Measurements from ENCODE around the gene ZNF664. TPM values are rescaled to one million over a fixed set of nuclear protein-coding genes. Genes with fewer than 3 reads are reported as not detected.

ZNF664 gene
- total RNA-seq (78.9 and 115 TPM in 2 replicates), polyA plus RNA-seq (40.5 and 43.4 TPM in 2 replicates)

GRCh38 chr12:123972457-123973401, at the start of gene ZNF664, which contains the start of gene CCDC92:
Gene ZNF664 (plus strand): TSS chr12:123973215. CDS start chr12:124012145, 38,930 bp downstream.
Gene CCDC92 (minus strand): TSS chr12:123972831. CDS start chr12:123944305, 28,526 bp downstream.
- Histone ChIP-seq H3K4me1 (ENCODE audit: low read depth) (peaks cover 12% of the 10 kb centered on the region), H3K27me3 (peaks cover 28% of the 10 kb centered on the region), H3K9me3 (ENCODE audit: low read depth) (no peaks in the 10 kb centered on the region), H3K36me3 (peaks cover 3% of the 10 kb centered on the region), H3K4me3 (peak within 1 kb of the TSS; percentile 99), H3K27ac (peak within 1 kb of the TSS; percentile 86)
- peak; percentile 4 for TF ChIP-seq CTCF (IDR thresholded peaks at IDR 0.05; ENCODE audit: low read depth, low read length)
- peak; percentile 95 to 97 for DNase-seq (ENCODE audit: low read depth in 1 of 2, low spot score in 1 of 2)

- H3K9me3 ChIP-seq (ENCODE audit: low read depth) = no peaks in the 10 kb centered on the region
- H3K27me3 ChIP-seq = no peaks in the 10 kb centered on the region
- no peak overlapping the region for H3K4me3 ChIP-seq
- DNase-seq (ENCODE audit: low read depth in 1 of 2, low spot score in 1 of 2) = no peak
- H3K4me1 ChIP-seq (ENCODE audit: low read depth) = peaks cover 6% of the 10 kb centered on the region
- TF ChIP-seq CTCF (IDR thresholded peaks at IDR 0.05; ENCODE audit: low read depth, low read length) = no peak
- H3K36me3 ChIP-seq = no peaks in the 10 kb centered on the region
- H3K27ac ChIP-seq = no peak overlapping the region
These were observed 49.1 kb upstream of the ZNF664 start for GRCh38 chr12:123923927-123924326.

- H3K4me3 ChIP-seq = no peak overlapping the region
- no peak overlapping the region for H3K27ac ChIP-seq
- H3K27me3 ChIP-seq = no peaks in the 10 kb centered on the region
- no peak for DNase-seq (ENCODE audit: low read depth in 1 of 2, low spot score in 1 of 2)
- peaks cover 9% of the 10 kb centered on the region for H3K4me1 ChIP-seq (ENCODE audit: low read depth)
- no peak for TF ChIP-seq CTCF (IDR thresholded peaks at IDR 0.05; ENCODE audit: low read depth, low read length)
- no peaks in the 10 kb centered on the region for H3K36me3 ChIP-seq
- no peaks in the 10 kb centered on the region for H3K9me3 ChIP-seq (ENCODE audit: low read depth)
These were observed 48.5 kb upstream of the ZNF664 start for GRCh38 chr12:123924539-123924938.

- H3K9me3 ChIP-seq (ENCODE audit: low read depth) = no peaks in the 10 kb centered on the region
- H3K36me3 ChIP-seq = no peaks in the 10 kb centered on the region
- peaks cover 9% of the 10 kb centered on the region for H3K4me1 ChIP-seq (ENCODE audit: low read depth)
- TF ChIP-seq CTCF (IDR thresholded peaks at IDR 0.05; ENCODE audit: low read depth, low read length) = no peak
- H3K27ac ChIP-seq = no peak overlapping the region
- no peak for DNase-seq (ENCODE audit: low read depth in 1 of 2, low spot score in 1 of 2)
- no peak overlapping the region for H3K4me3 ChIP-seq
- no peaks in the 10 kb centered on the region for H3K27me3 ChIP-seq
These were observed 44.6 kb upstream of the ZNF664 start for GRCh38 chr12:123928274-123928865.

- Histone ChIP-seq H3K4me3 (no peak overlapping the region), H3K36me3 (no peaks in the 10 kb centered on the region), H3K27ac (no peak overlapping the region), H3K9me3 (ENCODE audit: low read depth) (no peaks in the 10 kb centered on the region), H3K4me1 (ENCODE audit: low read depth) (peaks cover 9% of the 10 kb centered on the region), H3K27me3 (no peaks in the 10 kb centered on the region)
- DNase-seq (ENCODE audit: low read depth in 1 of 2, low spot score in 1 of 2) = no peak
- no peak for TF ChIP-seq CTCF (IDR thresholded peaks at IDR 0.05; ENCODE audit: low read depth, low read length)
These were observed 44.1 kb upstream of the ZNF664 start for GRCh38 chr12:123928897-123929296.
